MM.1S (cell line): ENCODE measurements around the gene PCDHA5.
"Not testable (repeated sequence)": the region's sequence is repeated elsewhere in the genome, so short reads cannot be mapped to it uniquely, and the experiment has no call there.

Source experiments
- DNase-seq: peaks from one replicate; pipeline ENCODE4 v3.0.0-alpha.2; 2015
- H2AFZ ChIP-seq: fragments of 300-600 bp; sonication (generic); 2 replicates; pipeline ENCODE4 v1.6.0; 2016; ENCODE audit warnings: antibody characterized with exemption, low read length
- H3F3A ChIP-seq: fragments of 300-600 bp; sonication (generic); 2 replicates; pipeline ENCODE4 v1.6.1; 2016; ENCODE audit warnings: mild to moderate bottlenecking, antibody characterized with exemption, low read length, moderate library complexity, mixed read lengths; ENCODE audit not compliant: insufficient read depth
- H3K27ac ChIP-seq: fragments of 300-600 bp; sonication (generic); 2 replicates; pipeline ENCODE4 v1.5.1; 2016; ENCODE audit warnings: mild to moderate bottlenecking, low read length
- H3K27me3 ChIP-seq: fragments of 300-600 bp; sonication (generic); replicated peaks from 2 replicates; pipeline ENCODE4 v1.6.0; 2016; ENCODE audit warnings: low read length; ENCODE audit not compliant: insufficient read depth
- H3K36me3 ChIP-seq: fragments of 300-600 bp; sonication (generic); replicated peaks from 2 replicates; pipeline ENCODE4 v1.6.1; 2016; ENCODE audit warnings: mild to moderate bottlenecking, low read length, mixed read lengths; ENCODE audit not compliant: insufficient read depth
- H3K4me1 ChIP-seq: fragments of 300-600 bp; sonication (generic); 2 replicates; pipeline ENCODE4 v1.6.1; 2016; ENCODE audit warnings: low read length, mixed read lengths
- H3K4me2 ChIP-seq: fragments of 300-600 bp; sonication (generic); 2 replicates; pipeline ENCODE4 v1.6.0; 2016; ENCODE audit warnings: low read depth, low read length
- H3K4me3 ChIP-seq: fragments of 300-600 bp; sonication (generic); 2 replicates; pipeline ENCODE4 v1.5.1; 2016; ENCODE audit warnings: low read length, mixed read lengths
- H3K79me2 ChIP-seq: fragments of 300-600 bp; sonication (generic); 2 replicates; pipeline ENCODE4 v1.6.1; 2016; ENCODE audit warnings: mixed run types, low read length, mixed read lengths
- H3K9ac ChIP-seq: fragments of 300-600 bp; sonication (generic); 2 replicates; pipeline ENCODE4 v1.6.1; 2016; ENCODE audit warnings: low read length, mixed read lengths
- H3K9me2 ChIP-seq: fragments of 300-600 bp; sonication (generic); replicated peaks from 2 replicates; pipeline ENCODE4 v1.6.1; 2016; ENCODE audit warnings: mild to moderate bottlenecking, low read length, mixed read lengths; ENCODE audit not compliant: insufficient read depth
- H3K9me3 ChIP-seq: fragments of 300-600 bp; sonication (generic); replicated peaks from 2 replicates; pipeline ENCODE4 v1.6.1; 2016; ENCODE audit warnings: mild to moderate bottlenecking, low read length, mixed read lengths; ENCODE audit not compliant: insufficient read depth
- H4K20me1 ChIP-seq: fragments of 300-600 bp; sonication (generic); 2 replicates; pipeline ENCODE4 v1.6.1; 2016; ENCODE audit warnings: mild to moderate bottlenecking, low read length, moderate library complexity, mixed read lengths; ENCODE audit not compliant: insufficient read depth
- CTCF ChIP-seq: fragments of 300-600 bp; sonication (generic); IDR thresholded peaks from 2 replicates; pipeline ENCODE4 v1.5.1; 2016; ENCODE audit warnings: antibody characterized with exemption, low read length, mixed read lengths
- EZH2 ChIP-seq: fragments of 300-600 bp; sonication (generic); optimal IDR thresholded peaks from 2 replicates; pipeline ENCODE3; 2017; ENCODE audit warnings: low read depth, mild to moderate bottlenecking, antibody characterized with exemption, low read length, mixed read lengths
- EZH2phosphoT487 ChIP-seq: fragments of 300-600 bp; sonication (generic); IDR thresholded peaks from 2 replicates; pipeline ENCODE4 v1.6.1; 2018; ENCODE audit warnings: antibody characterized with exemption, low read length

The PCDHA5 gene

GRCh38 chr5:140808889-140809291 is 12.5 kb upstream of the PCDHA5 start:
- Histone ChIP-seq H3K27me3 (no peaks in the 10 kb centered on the region), H3K79me2 (no peaks in the 10 kb centered on the region), H4K20me1 (no peaks in the 10 kb centered on the region), H2AFZ (no peak overlapping the region), H3K27ac (no peak overlapping the region), H3K4me2 (no peak overlapping the region), H3K36me3 (no peaks in the 10 kb centered on the region), H3K9me3 (no peaks in the 10 kb centered on the region), H3F3A (no peaks in the 10 kb centered on the region), H3K9ac (no peak overlapping the region), H3K9me2 (no peaks in the 10 kb centered on the region), H3K4me1 (no peaks in the 10 kb centered on the region), H3K4me3 (no peak overlapping the region)
- TF ChIP-seq EZH2 = no peak
- DNase-seq = no peak

GRCh38 chr5:140822281-140822629 is 842 bp downstream of the PCDHA5 start:
- Histone ChIP-seq H3K4me2 (no peak overlapping the region), H3K9me3 (no peaks in the 10 kb centered on the region), H2AFZ (no peak overlapping the region), H3K36me3 (no peaks in the 10 kb centered on the region), H3K9me2 (no peaks in the 10 kb centered on the region), H3K79me2 (no peaks in the 10 kb centered on the region), H3K4me1 (no peaks in the 10 kb centered on the region), H3K4me3 (no peak overlapping the region), H3F3A (no peaks in the 10 kb centered on the region), H3K9ac (no peak overlapping the region), H4K20me1 (no peaks in the 10 kb centered on the region), H3K27ac (no peak overlapping the region), H3K27me3 (no peaks in the 10 kb centered on the region)
- TF ChIP-seq EZH2 (no peak), EZH2phosphoT487 (no peak), CTCF (no peak)
- DNase-seq = no peak

- H3F3A ChIP-seq, H3K9me3 ChIP-seq, H3K9me2 ChIP-seq, H3K4me3 ChIP-seq, H3K27me3 ChIP-seq, H3K27ac ChIP-seq, H3K79me2 ChIP-seq, H2AFZ ChIP-seq, H3K4me1 ChIP-seq, H3K9ac ChIP-seq, H3K4me2 ChIP-seq, H3K36me3 ChIP-seq, H4K20me1 ChIP-seq, DNase-seq: not testable (repeated sequence)
These were observed 1.6 kb downstream of the PCDHA5 start for GRCh38 chr5:140822969-140823368.

- no peaks in the 10 kb centered on the region for H3K36me3 ChIP-seq
- H4K20me1 ChIP-seq = no peaks in the 10 kb centered on the region
- no peak overlapping the region for H3K27ac ChIP-seq
- H2AFZ ChIP-seq = no peak overlapping the region
- no peaks in the 10 kb centered on the region for H3K9me3 ChIP-seq
- H3K9ac ChIP-seq = no peak overlapping the region
- H3K4me3 ChIP-seq = no peak overlapping the region
- no peaks in the 10 kb centered on the region for H3F3A ChIP-seq
- DNase-seq = no peak
- no peaks in the 10 kb centered on the region for H3K79me2 ChIP-seq
- no peak overlapping the region for H3K4me2 ChIP-seq
- no peaks in the 10 kb centered on the region for H3K27me3 ChIP-seq
- no peaks in the 10 kb centered on the region for H3K4me1 ChIP-seq
- no peaks in the 10 kb centered on the region for H3K9me2 ChIP-seq
- no peak for TF ChIP-seq EZH2phosphoT487
- no peak for TF ChIP-seq CTCF
- TF ChIP-seq EZH2 = no peak
These were observed 2.1 kb downstream of the PCDHA5 start for GRCh38 chr5:140823475-140823874.
